ENCODE measurements around the gene CLN6.

- TF ChIP-seq, protein P1, sequence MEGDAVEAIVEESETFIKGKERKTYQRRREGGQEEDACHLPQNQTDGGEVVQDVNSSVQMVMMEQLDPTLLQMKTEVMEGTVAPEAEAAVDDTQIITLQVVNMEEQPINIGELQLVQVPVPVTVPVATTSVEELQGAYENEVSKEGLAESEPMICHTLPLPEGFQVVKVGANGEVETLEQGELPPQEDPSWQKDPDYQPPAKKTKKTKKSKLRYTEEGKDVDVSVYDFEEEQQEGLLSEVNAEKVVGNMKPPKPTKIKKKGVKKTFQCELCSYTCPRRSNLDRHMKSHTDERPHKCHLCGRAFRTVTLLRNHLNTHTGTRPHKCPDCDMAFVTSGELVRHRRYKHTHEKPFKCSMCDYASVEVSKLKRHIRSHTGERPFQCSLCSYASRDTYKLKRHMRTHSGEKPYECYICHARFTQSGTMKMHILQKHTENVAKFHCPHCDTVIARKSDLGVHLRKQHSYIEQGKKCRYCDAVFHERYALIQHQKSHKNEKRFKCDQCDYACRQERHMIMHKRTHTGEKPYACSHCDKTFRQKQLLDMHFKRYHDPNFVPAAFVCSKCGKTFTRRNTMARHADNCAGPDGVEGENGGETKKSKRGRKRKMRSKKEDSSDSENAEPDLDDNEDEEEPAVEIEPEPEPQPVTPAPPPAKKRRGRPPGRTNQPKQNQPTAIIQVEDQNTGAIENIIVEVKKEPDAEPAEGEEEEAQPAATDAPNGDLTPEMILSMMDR (IDR thresholded peaks at IDR 0.05; ENCODE audit: insufficient read depth, low read depth, low read length), result no peak
- TF ChIP-seq EZH2 (IDR thresholded peaks at IDR 0.05; ENCODE audit: insufficient read depth, low read length), result no peak
These were observed 25.6 kb downstream of the CLN6 start for GRCh38 chr15:68203956-68204355.
